GM19467 (cell line): ENCODE measurements around the gene LUC7L2.
"Not testable (repeated sequence)": the region's sequence is repeated elsewhere in the genome, so short reads cannot be mapped to it uniquely, and the experiment has no call there.

Experiments used
- ATAC-seq: cut with Tn5 transposase; IDR thresholded peaks from one replicate; pipeline ENCODE4 v1.9.1; 2021; ENCODE audit warnings: mild to moderate bottlenecking, moderate library complexity; ENCODE audit not compliant: unreplicated experiment

LUC7L2 gene

GRCh38 chr7:139394540-139394939 lies 34.8 kb downstream of the LUC7L2 start:
- no peak for ATAC-seq

GRCh38 chr7:139396323-139396951 lies 36.7 kb downstream of the LUC7L2 start:
- ATAC-seq: no peak

GRCh38 chr7:139397192-139397591 lies 37.5 kb downstream of the LUC7L2 start:
- no peak for ATAC-seq

GRCh38 chr7:139403601-139404000 lies 43.9 kb downstream of the LUC7L2 start:
- ATAC-seq: no peak

GRCh38 chr7:139407555-139407954 lies 47.9 kb downstream of the LUC7L2 start:
- ATAC-seq: no peak

- not testable (repeated sequence) for ATAC-seq
Observed at GRCh38 chr7:139414743-139415402, 55.2 kb downstream of the LUC7L2 start.

GRCh38 chr7:139416405-139416804 lies 56.7 kb downstream of the LUC7L2 start:
- ATAC-seq: no peak

- ATAC-seq: no peak
Observed at GRCh38 chr7:139417478-139417877, 57.8 kb downstream of the LUC7L2 start.

GRCh38 chr7:139421123-139421522 lies 61.4 kb downstream of the LUC7L2 start:
- ATAC-seq: no peak

- no peak for ATAC-seq
Observed at GRCh38 chr7:139422126-139422525, 62.4 kb downstream of the LUC7L2 start.

- ATAC-seq: no peak
Observed at GRCh38 chr7:139423091-139423490, 63.4 kb downstream of the LUC7L2 start.

GRCh38 chr7:139424004-139424403 lies 64.3 kb downstream of the LUC7L2 start:
- ATAC-seq: no peak

- not testable (repeated sequence) for ATAC-seq
Observed at GRCh38 chr7:139425701-139426100, 66.0 kb downstream of the LUC7L2 start.

GRCh38 chr7:139426258-139427028 lies 66.7 kb downstream of the LUC7L2 start:
- ATAC-seq: no peak

GRCh38 chr7:139427029-139427420 lies 67.3 kb downstream of the LUC7L2 start:
- no peak for ATAC-seq

- ATAC-seq: no peak
Observed at GRCh38 chr7:139427788-139428187, 68.1 kb downstream of the LUC7L2 start.

- not testable (repeated sequence) for ATAC-seq
Observed at GRCh38 chr7:139429735-139430134, 70.0 kb downstream of the LUC7L2 start.

GRCh38 chr7:139430443-139430842 lies 70.7 kb downstream of the LUC7L2 start:
- ATAC-seq: no peak

- ATAC-seq: no peak
Observed at GRCh38 chr7:139431010-139431409, 71.3 kb downstream of the LUC7L2 start.

GRCh38 chr7:139431459-139431858 lies 71.8 kb downstream of the LUC7L2 start:
- ATAC-seq: no peak

GRCh38 chr7:139436806-139437205 lies 77.1 kb downstream of the LUC7L2 start:
- ATAC-seq: no peak

GRCh38 chr7:139439375-139439774 lies 79.7 kb downstream of the LUC7L2 start:
- no peak for ATAC-seq
